Neural progenitor cell (in vitro differentiated cells): ENCODE data around the gene PARP4. TPM values are rescaled to one million over a fixed set of nuclear protein-coding genes. Genes with fewer than 3 reads are reported as not detected.
"Not testable (repeated sequence)": the region's sequence is repeated elsewhere in the genome, so short reads cannot be mapped to it uniquely, and the experiment has no call there.

ENCODE experiments used
- DNase-seq: peaks from one replicate; pipeline ENCODE4 v3.0.0-alpha.2; 2016; ENCODE audit warnings: low spot score
- H2AFZ ChIP-seq: fragments of 200-600 bp; sonication (generic); replicated peaks from 2 replicates; pipeline ENCODE4 v1.6.1; 2016; ENCODE audit warnings: antibody characterized with exemption
- H3F3A ChIP-seq: fragments of 200-600 bp; sonication (generic); 2 replicates; pipeline ENCODE4 v1.6.1; 2016; ENCODE audit warnings: antibody characterized with exemption, low read depth
- H3K27ac ChIP-seq: fragments of 200-600 bp; sonication (generic); 2 replicates; pipeline ENCODE4 v1.5.1; 2016; ENCODE audit warnings: mild to moderate bottlenecking
- H3K27me3 ChIP-seq: fragments of 200-600 bp; sonication (generic); 2 replicates; pipeline ENCODE4 v1.6.1; 2016; ENCODE audit warnings: mild to moderate bottlenecking, moderate library complexity
- H3K36me3 ChIP-seq: fragments of 200-600 bp; sonication (generic); 2 replicates; pipeline ENCODE4 v1.5.1; 2016
- H3K4me1 ChIP-seq: fragments of 200-600 bp; sonication (generic); 2 replicates; pipeline ENCODE4 v1.6.1; 2016; ENCODE audit warnings: mixed run types
- H3K4me2 ChIP-seq: fragments of 200-600 bp; sonication (generic); 2 replicates; pipeline ENCODE4 v1.6.1; 2016
- H3K4me3 ChIP-seq: fragments of 200-600 bp; sonication (generic); 2 replicates; pipeline ENCODE4 v1.5.1; 2016
- H3K79me2 ChIP-seq: fragments of 200-600 bp; sonication (generic); 2 replicates; pipeline ENCODE4 v1.6.1; 2016; ENCODE audit warnings: low read depth
- H3K9ac ChIP-seq: fragments of 200-600 bp; sonication (generic); 2 replicates; pipeline ENCODE4 v1.6.1; 2016
- H3K9me3 ChIP-seq: fragments of 200-600 bp; sonication (generic); 2 replicates; pipeline ENCODE4 v1.5.1; 2016; ENCODE audit warnings: low read depth
- H4K20me1 ChIP-seq: fragments of 200-600 bp; sonication (generic); 2 replicates; pipeline ENCODE4 v1.6.1; 2016; ENCODE audit warnings: low read depth
- H3K27ac Mint-ChIP-seq: 3 replicates; pipeline ENCODE4 v1.8.0; 2021; ENCODE audit warnings: mixed read lengths
- H3K27me3 Mint-ChIP-seq: 2 replicates; pipeline ENCODE4 v1.8.0; 2022; ENCODE audit warnings: low read depth, mild to moderate bottlenecking, inconsistent platforms, moderate library complexity, mixed read lengths; ENCODE audit not compliant: insufficient read depth
- H3K36me3 Mint-ChIP-seq: 3 replicates; pipeline ENCODE4 v1.8.0; 2021; ENCODE audit warnings: mixed read lengths
- H3K4me1 Mint-ChIP-seq: 3 replicates; pipeline ENCODE4 v1.8.0; 2021; ENCODE audit warnings: mixed read lengths
- H3K4me3 Mint-ChIP-seq: 3 replicates; pipeline ENCODE4 v1.8.0; 2021; ENCODE audit warnings: mild to moderate bottlenecking, moderate library complexity, mixed read lengths
- H3K9me3 Mint-ChIP-seq: 3 replicates; pipeline ENCODE4 v1.8.0; 2020; ENCODE audit warnings: mixed read lengths
- CTCF ChIP-seq: fragments of 200-600 bp; sonication (generic); IDR thresholded peaks from 2 replicates; pipeline ENCODE4 v1.5.1; 2017; ENCODE audit warnings: antibody characterized with exemption, mild to moderate bottlenecking
- EZH2 ChIP-seq: fragments of 200-600 bp; sonication (generic); IDR thresholded peaks from 2 replicates; pipeline ENCODE4 v1.6.1; 2017; ENCODE audit warnings: antibody characterized with exemption, mild to moderate bottlenecking, moderate library complexity
- EZH2phosphoT487 ChIP-seq: fragments of 200-600 bp; sonication (generic); IDR thresholded peaks from 2 replicates; pipeline ENCODE4 v1.6.1; 2017; ENCODE audit warnings: antibody characterized with exemption
- total RNA-seq: library from RNA; depleted of rRNA; stranded (reverse); fragments of >200 nt; gene quantifications from 2 replicates; pipeline ENCODE4 v1.2.3, GENCODE V29; 2015; ENCODE audit warnings: low replicate concordance

The PARP4 gene
- total RNA-seq, 1 donor from 2014 or later = 44.6 TPM

DNA sequence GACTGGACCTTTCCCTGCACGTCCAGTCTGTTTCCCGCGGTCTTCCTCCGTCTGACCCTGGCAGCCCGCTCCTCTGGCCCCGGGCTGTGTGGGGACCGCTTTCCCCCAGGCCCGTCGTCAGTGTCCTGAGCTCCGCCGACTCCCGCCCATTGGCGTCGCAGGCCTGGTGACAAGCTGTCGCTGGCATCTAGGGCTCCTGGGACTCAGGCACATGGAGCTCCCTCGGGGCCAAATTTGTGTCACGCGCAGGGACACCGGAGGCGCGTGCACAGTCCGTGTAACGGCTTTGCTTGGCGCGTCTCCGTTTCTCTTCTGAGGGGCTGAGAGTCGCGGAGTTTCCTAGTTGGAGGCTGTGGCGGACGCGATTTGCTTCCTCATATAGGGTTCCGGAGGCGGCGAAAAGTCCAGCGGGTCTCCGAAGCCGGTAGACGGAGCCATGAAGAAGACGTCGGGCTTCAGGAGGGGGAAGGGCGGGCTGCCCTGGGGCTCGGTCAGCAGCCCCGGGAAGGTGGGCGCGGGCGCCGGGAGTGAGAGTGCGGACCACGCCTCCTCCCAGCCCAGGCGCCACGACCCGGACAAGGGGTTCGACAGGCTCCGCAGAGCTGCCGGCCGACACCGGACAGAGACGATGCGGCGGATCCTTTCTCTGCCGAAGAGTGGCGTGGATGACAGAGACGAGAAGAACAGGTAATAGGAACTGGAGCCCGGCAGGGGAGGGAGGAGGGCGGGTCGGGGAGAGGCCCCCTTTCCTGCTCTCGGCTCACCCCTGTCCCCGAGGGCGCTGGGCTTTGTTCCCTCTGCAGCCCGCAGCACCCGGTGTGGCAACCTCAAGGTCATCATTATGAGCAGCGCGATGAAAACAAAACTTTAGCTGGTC lies 29.1 kb upstream of the PARP4 start:
- peak overlapping the region; percentile 89 for H3K4me3 Mint-ChIP-seq
- H3K4me2 ChIP-seq = peak overlapping the region; percentile 79
- not testable (repeated sequence) for H3K36me3 ChIP-seq, H3F3A ChIP-seq, H3K27ac ChIP-seq, H3K79me2 ChIP-seq, H3K27ac Mint-ChIP-seq, H3K9me3 Mint-ChIP-seq, H4K20me1 ChIP-seq, H3K9me3 ChIP-seq, H3K9ac ChIP-seq, H3K36me3 Mint-ChIP-seq, H3K4me1 Mint-ChIP-seq, H3K4me1 ChIP-seq
- H3K27me3 Mint-ChIP-seq = peaks cover 23% of the 10 kb centered on the region
- peak overlapping the region; percentile 55 for H3K4me3 ChIP-seq
- peak; percentile 63 for DNase-seq
- TF ChIP-seq EZH2phosphoT487 (peak; percentile 83), EZH2 (peak; percentile 85)
- H3K27me3 ChIP-seq = peaks cover 46% of the 10 kb centered on the region
- H2AFZ ChIP-seq = peak overlapping the region; percentile 99

GRCh38 chr13:24541127-24541475 lies 28.5 kb upstream of the PARP4 start:
- H3K4me2 ChIP-seq = peak overlapping the region; percentile 79
- no peaks in the 10 kb centered on the region for H3K36me3 ChIP-seq
- no peak overlapping the region for H3K9ac ChIP-seq
- H2AFZ ChIP-seq = peak overlapping the region; percentile 99
- no peaks in the 10 kb centered on the region for H4K20me1 ChIP-seq
- peaks cover 46% of the 10 kb centered on the region for H3K27me3 ChIP-seq
- peaks cover 23% of the 10 kb centered on the region for H3K27me3 Mint-ChIP-seq
- DNase-seq = no peak
- no peak overlapping the region for H3K27ac Mint-ChIP-seq
- H3K9me3 Mint-ChIP-seq = peaks cover 7% of the 10 kb centered on the region
- H3K4me3 ChIP-seq = peak overlapping the region; percentile 55
- H3K9me3 ChIP-seq = no peaks in the 10 kb centered on the region
- H3K4me3 Mint-ChIP-seq = peak overlapping the region; percentile 89
- H3K4me1 ChIP-seq = no peaks in the 10 kb centered on the region
- H3K4me1 Mint-ChIP-seq = peaks cover 2% of the 10 kb centered on the region
- TF ChIP-seq EZH2phosphoT487 = no peak
- no peak for TF ChIP-seq EZH2
- no peaks in the 10 kb centered on the region for H3K79me2 ChIP-seq
- no peaks in the 10 kb centered on the region for H3K36me3 Mint-ChIP-seq
- H3F3A ChIP-seq = no peaks in the 10 kb centered on the region
- no peak overlapping the region for H3K27ac ChIP-seq

DNA sequence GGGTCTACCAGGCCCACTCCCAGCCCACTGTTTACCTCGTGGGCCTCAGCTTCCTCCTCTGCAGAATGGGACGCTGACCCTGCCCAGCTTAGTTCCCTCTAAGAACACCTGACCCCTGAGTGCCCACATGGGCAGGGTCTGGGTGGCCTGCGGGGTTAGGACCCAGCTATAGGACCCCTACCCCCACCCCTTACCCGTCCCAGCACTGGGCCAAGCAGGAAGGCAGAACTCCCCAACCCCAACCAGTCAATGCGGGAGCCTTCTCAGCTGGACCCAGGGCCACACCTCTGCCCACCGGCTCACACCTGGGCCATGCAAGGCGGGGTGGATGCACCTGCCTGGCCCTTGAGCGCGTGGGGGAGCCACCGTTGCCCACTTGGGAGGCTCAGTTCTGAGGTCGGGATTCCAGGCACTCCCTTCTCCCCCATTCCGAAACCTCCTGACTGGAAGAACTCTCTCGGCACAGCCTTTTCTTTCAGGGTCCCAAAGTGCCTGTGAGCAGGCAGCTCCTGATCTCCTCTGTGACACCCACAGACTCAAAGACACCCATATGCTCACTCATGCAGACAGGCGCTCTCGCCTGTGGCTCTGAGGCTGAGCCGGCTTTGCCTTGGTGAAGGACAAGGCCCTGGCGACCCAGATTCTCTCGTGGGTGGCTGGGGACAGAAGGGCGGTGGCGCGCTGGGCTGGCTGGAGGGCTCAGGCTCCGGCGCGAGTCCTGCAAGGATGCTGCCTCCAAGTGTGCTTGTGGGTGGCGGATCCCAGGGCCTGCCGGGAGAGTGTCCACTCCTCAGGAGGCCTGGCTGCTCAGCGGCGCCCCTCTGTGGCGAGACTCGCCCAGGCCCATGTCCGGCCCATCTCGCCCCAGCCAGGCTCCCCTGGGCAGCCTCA lies 27.9 kb upstream of the PARP4 start:
- Mint-ChIP-seq H3K9me3 (peaks cover 7% of the 10 kb centered on the region), H3K27ac (no peak overlapping the region), H3K4me1 (peaks cover 2% of the 10 kb centered on the region), H3K27me3 (peaks cover 23% of the 10 kb centered on the region), H3K36me3 (no peaks in the 10 kb centered on the region), H3K4me3 (no peak overlapping the region)
- TF ChIP-seq EZH2 (no peak), EZH2phosphoT487 (no peak), CTCF (peak; percentile 46)
- Histone ChIP-seq H3K36me3 (no peaks in the 10 kb centered on the region), H3K9ac (no peak overlapping the region), H3K4me3 (no peak overlapping the region), H3K79me2 (no peaks in the 10 kb centered on the region), H3K27me3 (peaks cover 46% of the 10 kb centered on the region), H3K4me1 (no peaks in the 10 kb centered on the region), H3F3A (no peaks in the 10 kb centered on the region), H2AFZ (peak overlapping the region; percentile 34), H3K4me2 (no peak overlapping the region), H3K9me3 (no peaks in the 10 kb centered on the region), H3K27ac (no peak overlapping the region), H4K20me1 (no peaks in the 10 kb centered on the region)
- DNase-seq = peak; percentile 41

- Histone ChIP-seq H3K27ac (no peak overlapping the region), H2AFZ (no peak overlapping the region), H3K4me1 (no peaks in the 10 kb centered on the region), H3K4me3 (no peak overlapping the region), H3K79me2 (no peaks in the 10 kb centered on the region), H3K27me3 (peaks cover 44% of the 10 kb centered on the region), H4K20me1 (no peaks in the 10 kb centered on the region), H3K36me3 (no peaks in the 10 kb centered on the region), H3F3A (no peaks in the 10 kb centered on the region), H3K4me2 (no peak overlapping the region), H3K9me3 (no peaks in the 10 kb centered on the region), H3K9ac (no peak overlapping the region)
- no peak overlapping the region for H3K4me3 Mint-ChIP-seq
- no peak for TF ChIP-seq EZH2phosphoT487
- H3K27ac Mint-ChIP-seq = no peak overlapping the region
- peaks cover 7% of the 10 kb centered on the region for H3K9me3 Mint-ChIP-seq
- H3K36me3 Mint-ChIP-seq = no peaks in the 10 kb centered on the region
- DNase-seq = no peak
- peaks cover 2% of the 10 kb centered on the region for H3K4me1 Mint-ChIP-seq
- peaks cover 23% of the 10 kb centered on the region for H3K27me3 Mint-ChIP-seq
These were observed 27.1 kb upstream of the PARP4 start for GRCh38 chr13:24539500-24540165.
